GM10266 (cell line): ENCODE results near the gene SCN2A.

Experiments
- DNase-seq: peaks from one replicate; pipeline ENCODE4 v3.0.0; 2012; ENCODE audit errors: extremely low spot score
- TF ChIP-seq, protein P1 (sequence below): IDR thresholded peaks from 2 replicates; pipeline ENCODE4 v1.5.1; 2012; ENCODE audit warnings: mild to moderate bottlenecking, low read depth; ENCODE audit not compliant: control insufficient read depth, insufficient read depth; ENCODE audit errors: missing control alignments

SCN2A gene

DNA sequence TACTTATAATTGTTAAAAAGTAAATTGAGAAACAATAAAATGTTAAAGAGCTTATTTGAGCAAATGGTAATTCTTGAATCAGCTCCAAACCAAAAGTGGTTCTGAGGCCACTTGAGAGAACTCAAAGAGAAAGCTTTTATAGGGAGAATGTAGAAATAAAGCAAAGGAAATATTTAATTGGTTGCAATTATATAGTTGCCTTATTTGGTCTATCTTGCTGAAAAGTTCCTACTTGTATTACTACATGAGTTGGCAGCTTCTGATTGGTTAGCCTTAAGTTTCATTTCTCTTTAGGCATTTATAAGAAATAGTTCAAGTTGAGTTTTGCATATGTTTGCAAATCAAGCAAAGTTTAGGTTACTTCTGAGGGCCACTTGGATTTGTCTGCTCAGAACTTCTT lies 38.1 kb downstream of the SCN2A start:
- TF ChIP-seq, protein P1, sequence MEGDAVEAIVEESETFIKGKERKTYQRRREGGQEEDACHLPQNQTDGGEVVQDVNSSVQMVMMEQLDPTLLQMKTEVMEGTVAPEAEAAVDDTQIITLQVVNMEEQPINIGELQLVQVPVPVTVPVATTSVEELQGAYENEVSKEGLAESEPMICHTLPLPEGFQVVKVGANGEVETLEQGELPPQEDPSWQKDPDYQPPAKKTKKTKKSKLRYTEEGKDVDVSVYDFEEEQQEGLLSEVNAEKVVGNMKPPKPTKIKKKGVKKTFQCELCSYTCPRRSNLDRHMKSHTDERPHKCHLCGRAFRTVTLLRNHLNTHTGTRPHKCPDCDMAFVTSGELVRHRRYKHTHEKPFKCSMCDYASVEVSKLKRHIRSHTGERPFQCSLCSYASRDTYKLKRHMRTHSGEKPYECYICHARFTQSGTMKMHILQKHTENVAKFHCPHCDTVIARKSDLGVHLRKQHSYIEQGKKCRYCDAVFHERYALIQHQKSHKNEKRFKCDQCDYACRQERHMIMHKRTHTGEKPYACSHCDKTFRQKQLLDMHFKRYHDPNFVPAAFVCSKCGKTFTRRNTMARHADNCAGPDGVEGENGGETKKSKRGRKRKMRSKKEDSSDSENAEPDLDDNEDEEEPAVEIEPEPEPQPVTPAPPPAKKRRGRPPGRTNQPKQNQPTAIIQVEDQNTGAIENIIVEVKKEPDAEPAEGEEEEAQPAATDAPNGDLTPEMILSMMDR: no peak
- no peak for DNase-seq

- DNase-seq: no peak
These were observed 38.8 kb downstream of the SCN2A start for GRCh38 chr2:165277860-165278656.

GRCh38 chr2:165280356-165280755 lies 41.1 kb downstream of the SCN2A start:
- TF ChIP-seq, protein P1: no peak
- no peak for DNase-seq

More at GRCh38 chr2:165277860-165278656, 38.8 kb downstream of the SCN2A start:
- TF ChIP-seq, protein P1: no peak

- TF ChIP-seq, protein P1: no peak
- no peak for DNase-seq
These were observed 42.2 kb downstream of the SCN2A start for GRCh38 chr2:165281387-165281786.

DNA sequence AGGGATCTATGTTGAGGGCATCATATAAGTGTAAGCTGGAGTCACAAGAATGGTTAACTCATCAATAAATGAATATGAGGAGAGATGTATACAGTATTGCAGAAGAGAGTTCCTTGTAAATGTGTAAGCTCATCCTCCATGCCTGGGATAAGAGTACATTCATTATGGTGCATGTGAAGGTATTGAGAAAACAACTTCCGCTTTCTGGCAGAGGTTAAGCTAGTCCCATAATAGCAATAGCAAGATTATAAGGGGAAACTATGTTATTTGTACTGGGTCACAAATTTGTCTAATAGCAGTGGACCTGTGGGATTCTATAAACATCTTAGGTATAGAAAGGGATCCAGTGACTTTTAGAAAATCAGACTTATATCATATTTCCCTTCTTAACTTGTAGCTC lies 44.1 kb downstream of the SCN2A start:
- no peak for DNase-seq
- TF ChIP-seq, protein P1: no peak

DNA sequence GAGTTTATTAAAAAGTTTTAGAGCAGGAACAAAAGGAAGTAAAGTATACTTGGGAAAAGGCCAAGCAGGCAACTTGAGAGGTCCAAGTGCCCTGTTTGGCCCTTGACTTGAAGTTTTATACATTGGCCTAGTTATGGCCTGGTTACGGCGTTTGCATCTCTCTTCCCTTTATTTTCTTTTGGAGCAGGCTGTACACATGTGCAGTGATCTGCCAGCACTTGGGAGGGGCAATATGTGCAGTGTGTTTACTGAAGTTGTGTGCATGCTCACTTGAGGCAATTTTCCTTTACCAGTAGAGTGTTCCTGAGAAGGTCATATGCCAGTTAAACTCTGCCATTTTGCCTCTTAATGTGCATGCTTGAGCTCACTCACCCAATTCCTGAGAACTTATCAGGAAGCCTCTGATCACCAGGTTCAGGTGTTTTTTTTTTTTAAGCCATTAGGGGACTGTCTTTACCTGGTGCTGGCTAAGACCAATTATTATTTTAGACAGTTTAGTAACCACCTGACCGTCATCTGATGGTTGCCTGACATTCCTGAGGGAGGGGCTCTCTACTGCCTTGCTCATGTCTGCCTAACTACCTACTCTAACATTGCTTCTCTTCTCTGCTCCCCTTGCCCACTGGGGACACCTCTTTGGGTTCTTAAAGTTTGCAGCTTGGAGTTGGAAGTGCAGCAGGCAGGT lies 48.0 kb downstream of the SCN2A start:
- TF ChIP-seq, protein P1: no peak
- DNase-seq: no peak

DNA sequence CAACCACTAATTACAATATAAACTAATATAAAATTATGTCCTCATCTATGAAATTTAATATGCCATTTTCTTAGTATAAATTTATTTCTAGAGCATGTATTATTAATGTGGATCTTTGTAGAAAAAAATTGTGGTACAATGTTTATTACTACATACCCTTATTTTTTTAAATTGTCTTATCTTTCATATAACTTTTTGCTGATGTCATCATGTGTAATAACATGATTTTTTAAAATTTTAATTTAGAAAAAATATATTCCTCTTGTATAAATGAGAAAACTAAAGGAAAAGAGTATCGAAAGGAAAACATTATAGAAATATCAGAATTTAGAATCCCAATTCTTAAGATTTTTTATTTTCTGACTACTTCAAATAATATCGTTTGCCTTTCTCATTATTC lies 49.9 kb downstream of the SCN2A start:
- no peak for DNase-seq
- TF ChIP-seq, protein P1: no peak
